Measurements from ENCODE around the gene IDNK.
A peak's percentile ranks its signal among the peaks of the same experiment; 100 is the strongest.
"Not testable (repeated sequence)": the region's sequence is repeated elsewhere in the genome, so short reads cannot be mapped to it uniquely, and the experiment has no call there.

The IDNK gene

DNA sequence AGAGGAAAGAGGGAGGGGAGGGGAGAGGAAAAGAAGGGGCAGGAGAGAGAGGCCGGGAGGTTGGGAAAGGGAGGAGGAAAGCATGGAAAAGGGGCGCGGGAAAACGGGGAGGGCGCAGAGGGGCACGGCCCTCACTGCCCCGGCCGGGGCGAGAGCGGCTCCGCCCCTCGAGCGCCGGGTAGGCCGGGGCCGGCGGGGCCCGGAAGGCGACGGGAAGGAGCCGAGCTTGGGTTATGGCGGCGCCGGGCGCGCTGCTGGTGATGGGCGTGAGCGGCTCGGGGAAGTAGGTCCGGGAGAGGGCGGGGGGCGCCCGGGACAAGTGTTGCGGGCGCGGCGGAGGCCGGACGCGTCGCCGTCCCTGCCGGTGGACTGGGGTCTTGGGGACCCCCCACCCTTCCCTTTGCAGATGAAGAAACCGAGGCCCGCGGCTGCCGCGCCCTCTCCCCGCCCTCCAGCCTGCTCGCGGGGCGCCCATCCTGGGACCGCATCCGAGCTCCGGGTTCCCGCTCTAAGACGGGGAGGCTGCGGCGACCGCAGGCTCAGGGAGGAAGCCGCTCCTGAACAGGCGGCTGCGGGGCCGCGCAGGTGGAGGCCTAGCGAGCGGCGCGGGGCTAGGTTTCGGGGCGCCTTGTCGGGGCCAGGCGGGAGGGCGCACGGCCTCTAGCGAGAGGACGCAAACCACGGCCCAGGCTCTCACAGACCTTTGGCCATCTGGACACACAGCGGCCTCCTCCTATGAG lies at the start of gene IDNK:
TSS of gene IDNK (plus strand) at position 205 of the 740 bp plus-strand sequence. CDS start at position 234, 29 bp downstream.
- DNase-seq = peak; percentile 50

- DNase-seq = no peak
Observed at GRCh38 chr9:83574482-83574881, 48.5 kb upstream of the IDNK start.

DNA sequence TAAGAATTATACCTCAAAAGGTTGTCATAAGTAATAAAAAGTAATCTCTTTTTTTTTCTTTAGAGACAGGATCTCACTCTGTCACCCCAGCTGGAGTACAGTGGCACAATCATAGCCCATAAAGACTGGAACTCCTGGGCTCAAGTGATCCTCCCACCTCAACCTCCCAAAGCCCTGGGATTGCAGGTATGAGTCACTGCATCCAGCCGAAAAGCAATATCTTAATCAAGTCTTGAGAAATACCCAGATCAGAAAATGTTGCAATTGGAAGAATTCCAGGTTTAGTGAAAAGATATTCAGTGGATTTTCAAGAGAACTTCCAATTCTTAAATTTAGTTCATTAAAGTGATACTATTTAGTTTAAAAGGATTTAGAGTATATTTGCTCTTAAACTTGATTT lies 40.9 kb upstream of the IDNK start:
- DNase-seq = no peak

GRCh38 chr9:83583151-83584014 lies 39.6 kb upstream of the IDNK start:
- peak; percentile 9 for DNase-seq

DNA sequence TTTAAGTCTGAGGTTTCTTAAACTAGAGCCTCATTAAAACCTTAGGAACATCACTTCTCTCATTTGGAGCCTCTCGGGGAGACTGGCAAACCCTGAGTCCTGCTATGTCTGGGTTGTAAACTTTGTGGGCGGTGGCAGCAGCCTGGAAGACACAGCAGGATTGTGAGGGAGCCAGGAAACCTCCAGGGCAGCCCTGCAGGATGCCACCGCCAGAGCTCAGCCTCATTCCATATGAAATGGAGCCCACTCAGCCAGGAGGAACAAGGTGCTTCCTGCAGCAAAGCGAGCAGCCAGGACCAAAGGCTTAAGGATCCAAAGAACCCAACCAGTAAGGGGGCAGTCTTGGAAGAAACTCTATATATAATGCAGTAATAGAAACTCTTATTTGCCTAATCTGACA lies 37.9 kb upstream of the IDNK start:
- no peak for DNase-seq

GRCh38 chr9:83588256-83588655 lies 34.7 kb upstream of the IDNK start:
- no peak for DNase-seq

GRCh38 chr9:83596899-83597504 lies 25.9 kb upstream of the IDNK start:
- peak; percentile 17 for DNase-seq

GRCh38 chr9:83598487-83598886 lies 24.5 kb upstream of the IDNK start:
- DNase-seq = no peak

GRCh38 chr9:83599071-83599470 lies 23.9 kb upstream of the IDNK start:
- no peak for DNase-seq

DNA sequence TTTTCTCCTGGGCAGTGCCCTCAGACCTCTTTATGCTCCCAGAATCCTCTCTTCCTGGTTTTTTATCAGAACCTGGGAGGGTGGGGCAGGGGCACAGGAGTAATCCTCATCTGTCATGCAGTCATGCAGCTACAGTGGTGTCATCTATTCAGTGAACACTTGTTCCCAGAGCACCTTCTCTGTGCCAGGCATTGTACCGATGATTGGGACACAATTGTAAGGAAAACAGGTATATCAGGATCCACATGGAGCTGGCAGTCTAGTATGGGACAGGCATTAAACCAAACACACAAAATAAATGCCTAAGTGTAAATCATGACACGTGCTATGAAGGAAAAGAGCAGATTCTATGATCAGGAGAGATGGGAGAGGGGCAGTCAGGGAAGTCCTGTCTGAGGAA lies 21.5 kb upstream of the IDNK start:
- no peak for DNase-seq

DNA sequence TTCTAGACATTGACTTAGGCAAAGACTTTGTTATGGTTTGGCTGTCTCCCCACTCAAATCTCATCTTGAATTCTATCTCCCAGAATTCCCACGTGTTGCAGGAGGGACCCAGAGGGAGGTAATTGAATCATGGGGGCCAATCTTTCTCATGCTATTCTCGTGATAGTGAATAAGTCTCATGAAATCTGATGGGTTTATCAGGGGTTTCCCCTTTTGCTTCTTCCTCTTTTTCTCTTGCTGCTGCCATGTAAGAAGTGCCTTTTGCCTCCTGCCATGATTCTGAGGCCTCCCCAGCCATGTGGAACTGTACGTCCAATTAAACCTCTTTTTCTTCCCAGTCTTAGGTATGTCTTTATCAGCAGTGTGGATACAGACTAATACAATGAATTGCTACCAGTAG lies 15.3 kb upstream of the IDNK start:
- not testable (repeated sequence) for DNase-seq

DNA sequence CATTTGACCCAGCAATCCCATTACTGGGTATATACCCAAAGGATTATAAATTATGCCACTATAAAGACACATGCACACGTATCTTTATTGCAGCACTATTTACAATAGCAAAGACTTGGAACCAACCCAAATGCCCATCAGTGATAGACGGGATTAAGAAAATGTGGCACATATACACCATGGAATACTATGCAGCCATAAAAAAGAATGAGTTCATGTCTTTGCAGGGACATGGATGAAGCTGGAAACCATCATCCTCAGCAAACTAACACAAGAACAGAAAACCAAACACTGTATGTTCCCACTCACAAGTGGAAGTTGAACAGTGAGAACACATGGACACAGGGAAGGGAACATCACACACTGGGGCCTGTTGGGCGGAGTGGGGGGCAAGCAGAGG lies 9.6 kb upstream of the IDNK start:
- DNase-seq = not testable (repeated sequence)

DNA sequence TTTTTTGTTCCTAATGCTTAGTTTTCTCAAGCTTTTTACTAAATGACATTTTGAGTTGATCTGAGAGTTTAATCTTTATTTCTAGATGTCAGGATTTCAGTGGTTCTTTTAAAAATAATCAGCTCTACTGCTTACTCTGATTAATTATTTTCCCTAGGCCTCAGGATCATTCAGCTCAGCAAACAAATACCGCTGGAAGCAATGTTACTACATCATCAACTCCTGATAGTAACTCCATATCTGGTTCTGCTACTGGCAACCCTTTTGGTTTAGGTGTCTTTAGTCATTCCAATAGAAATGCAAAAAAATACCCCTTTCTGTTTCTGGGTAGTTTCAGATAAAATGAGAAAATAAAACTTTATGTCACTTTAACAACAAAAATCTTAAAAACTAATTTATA lies 5.6 kb upstream of the IDNK start:
- DNase-seq = no peak

DNA sequence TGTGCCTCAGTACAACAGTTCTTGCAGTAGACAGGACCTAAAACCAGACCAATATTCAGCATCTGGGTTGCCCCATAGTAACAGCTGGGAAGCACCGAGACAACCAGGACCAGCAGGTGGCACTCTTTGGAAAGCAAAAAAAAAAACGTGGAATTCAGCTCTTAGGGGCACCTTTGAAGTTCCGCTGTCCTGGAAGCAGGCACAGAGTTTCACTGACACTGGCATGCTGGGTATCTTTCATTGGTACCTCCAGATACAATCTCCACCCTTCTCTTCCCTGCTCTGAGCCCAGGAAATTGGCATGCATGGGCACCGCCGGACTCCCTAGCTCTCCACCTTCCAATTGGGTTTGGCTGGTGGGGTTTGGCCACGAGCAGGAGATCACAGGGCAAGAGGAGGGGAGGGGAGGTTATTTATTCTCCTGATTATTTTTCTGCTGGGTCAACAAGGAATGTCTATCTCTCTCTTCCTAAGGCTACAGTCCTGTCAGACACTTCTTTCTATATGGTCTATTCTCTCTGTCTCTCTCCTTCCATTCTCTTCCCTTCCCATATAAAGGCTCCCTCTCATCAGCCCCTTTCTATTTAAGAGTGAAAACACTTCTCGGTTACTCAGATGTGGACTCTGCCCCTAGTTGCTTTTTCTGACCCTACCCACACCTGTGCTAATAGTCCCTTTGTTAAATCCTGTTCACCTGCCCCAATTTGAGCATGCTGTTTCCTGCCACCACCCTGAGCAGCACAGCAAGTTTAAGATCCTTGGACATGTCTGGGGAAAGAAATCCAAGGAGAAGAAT lies 1.9 kb upstream of the IDNK start:
- DNase-seq = peak; percentile 31

DNA sequence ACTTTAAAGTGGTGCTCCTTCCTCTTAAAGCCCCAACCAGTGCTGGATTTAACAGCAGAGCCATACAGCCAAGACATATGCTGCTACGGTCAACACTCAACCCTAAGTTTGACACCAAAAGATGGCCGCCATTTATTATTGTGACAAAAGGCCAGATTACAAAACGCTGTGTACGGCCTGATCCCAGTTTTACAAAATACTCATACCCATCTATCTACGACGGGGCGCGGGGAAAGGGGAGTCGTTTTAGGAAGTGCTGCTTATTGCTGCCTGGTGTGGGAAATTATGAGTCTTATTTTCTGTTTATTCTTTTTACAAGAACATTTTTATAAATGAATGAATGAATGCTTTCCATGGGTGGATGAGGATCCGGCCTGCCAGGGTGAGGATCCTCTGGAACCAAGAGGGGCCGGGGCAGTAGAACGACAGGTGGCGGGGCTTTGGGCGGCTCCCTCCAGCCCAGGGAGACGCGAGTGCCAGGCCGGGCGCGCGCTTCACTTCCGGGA lies 457 bp upstream of the IDNK start:
- peak; percentile 53 for DNase-seq

- no peak for DNase-seq
Observed at GRCh38 chr9:83623679-83624076, 735 bp downstream of the IDNK start.

GRCh38 chr9:83625178-83625577 lies 2.2 kb downstream of the IDNK start:
- DNase-seq = no peak

- DNase-seq = no peak
Observed at GRCh38 chr9:83628540-83628939, 5.6 kb downstream of the IDNK start.

GRCh38 chr9:83629433-83630104 lies 6.6 kb downstream of the IDNK start:
- DNase-seq = no peak

DNA sequence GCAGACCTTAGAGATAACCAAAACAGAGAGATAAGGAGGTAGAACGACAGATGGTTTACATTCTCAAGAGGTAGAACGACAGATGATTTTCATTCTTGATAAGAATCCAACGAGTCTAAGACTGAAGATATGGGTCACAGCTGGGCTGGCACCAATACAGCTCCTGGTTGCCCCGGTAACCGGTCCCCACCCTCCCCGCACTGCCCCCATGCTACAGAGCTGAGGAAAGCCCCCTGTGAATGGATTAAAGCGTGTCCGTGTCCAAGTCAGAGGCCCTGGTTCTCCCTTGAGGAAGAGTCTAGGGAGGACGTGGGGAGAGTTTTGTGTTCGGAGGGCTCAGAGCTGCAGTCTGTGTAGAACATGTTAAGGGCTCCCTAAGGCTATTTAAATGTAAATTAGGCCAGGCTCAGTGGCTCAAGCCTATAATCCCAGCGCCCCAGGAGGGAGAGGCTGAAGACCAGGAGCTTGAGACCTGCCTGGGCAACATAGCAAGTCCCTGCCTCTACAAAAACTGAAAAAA lies 8.1 kb downstream of the IDNK start:
- no peak for DNase-seq

DNA sequence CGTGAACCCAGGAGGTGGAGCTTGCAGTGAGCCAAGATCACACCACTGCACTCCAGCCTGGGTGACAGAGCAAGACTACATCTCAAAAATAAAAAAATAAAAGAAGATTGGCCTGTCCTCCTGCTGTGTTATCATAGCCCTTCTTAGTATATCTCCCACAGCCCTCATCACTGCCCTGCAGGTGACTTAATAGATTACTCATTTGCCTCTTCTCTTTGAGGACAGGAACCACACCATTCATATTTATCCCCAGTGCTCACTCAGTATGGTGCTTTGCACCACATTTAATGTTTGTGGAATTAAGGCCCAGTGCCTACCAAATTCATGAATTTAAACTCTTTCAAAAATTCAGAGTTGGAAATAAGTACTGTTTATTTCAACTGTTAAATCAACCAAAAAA lies 10.3 kb downstream of the IDNK start:
- DNase-seq = no peak

- no peak for DNase-seq
Observed at GRCh38 chr9:83633676-83634075, 10.7 kb downstream of the IDNK start.

Measured in activated gamma-delta T cell treated with Interleukin-2 at 50 U/mL for 16 hours (primary cell).